GM10266 (cell line): ENCODE results near the gene COL18A1.

Source experiments
- DNase-seq: peaks from one replicate; pipeline ENCODE4 v3.0.0; 2012; ENCODE audit errors: extremely low spot score
- CTCF ChIP-seq: IDR thresholded peaks from 2 replicates; pipeline ENCODE4 v1.5.1; 2012; ENCODE audit warnings: mild to moderate bottlenecking, low read depth; ENCODE audit not compliant: control insufficient read depth, insufficient read depth; ENCODE audit errors: missing control alignments

Gene COL18A1

GRCh38 chr21:45417256-45417950 lies 12.4 kb downstream of the COL18A1 start:
- no peak for TF ChIP-seq CTCF
- DNase-seq: no peak

GRCh38 chr21:45417951-45418300 lies 13.0 kb downstream of the COL18A1 start:
- no peak for DNase-seq
- TF ChIP-seq CTCF: no peak

- DNase-seq: no peak
- TF ChIP-seq CTCF: no peak
Observed at GRCh38 chr21:45418301-45419071, 13.5 kb downstream of the COL18A1 start.

GRCh38 chr21:45419162-45419561 lies 14.2 kb downstream of the COL18A1 start:
- TF ChIP-seq CTCF: no peak
- no peak for DNase-seq

GRCh38 chr21:45420061-45421041 lies 15.4 kb downstream of the COL18A1 start:
- DNase-seq: no peak
- TF ChIP-seq CTCF: no peak

- TF ChIP-seq CTCF: no peak
- DNase-seq: no peak
Observed at GRCh38 chr21:45421071-45421845, 16.3 kb downstream of the COL18A1 start.
